Activated CD4-positive, CD25-positive, alpha-beta regulatory T cell (primary cell): Measurements from ENCODE around the gene FAM149A.
A peak's percentile ranks its signal among the peaks of the same experiment; 100 is the strongest.

Source experiments
- DNase-seq, 4 experiments: peaks; one replicate each; lab custom pipeline; 2025; lab: John Stamatoyannopoulos, UW

The FAM149A gene

DNA sequence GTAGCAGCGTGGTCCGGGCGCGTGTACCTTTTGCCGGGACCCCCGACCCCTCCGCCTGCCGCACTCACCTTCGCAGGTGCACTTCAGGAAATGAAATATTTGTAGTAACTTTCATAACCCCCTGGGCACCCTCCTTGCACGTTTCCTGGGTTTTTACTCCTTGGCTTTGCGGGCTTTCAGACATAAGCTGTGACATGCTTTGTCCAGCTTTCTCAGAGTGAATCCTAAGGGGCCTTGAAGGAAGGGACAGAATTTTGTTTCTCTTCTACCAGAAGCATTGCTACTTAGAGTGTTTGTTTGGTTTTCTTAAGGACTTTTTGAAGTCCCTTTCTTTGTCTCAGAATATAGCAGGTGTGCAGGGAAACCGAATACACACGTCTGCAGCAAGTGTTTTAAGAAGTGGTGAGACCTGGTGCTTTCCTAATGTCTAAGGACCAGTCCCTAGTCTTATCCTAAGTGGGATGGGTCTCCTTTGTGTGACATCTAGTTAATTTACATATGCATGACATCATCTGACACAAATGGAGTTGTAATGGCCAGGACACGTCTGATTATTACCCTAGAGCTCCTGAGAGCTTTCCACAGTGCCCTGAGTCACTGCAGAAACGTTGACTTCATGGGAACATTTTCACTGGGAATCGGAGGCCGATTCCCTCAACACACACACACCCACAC, 1.3 kb downstream of the FAM149A start:
- DNase-seq = no peak

GRCh38 chr4:186107947-186108346, 3.4 kb downstream of the FAM149A start:
- DNase-seq = no peak

GRCh38 chr4:186108391-186108790, 3.9 kb downstream of the FAM149A start:
- DNase-seq = no peak

DNA sequence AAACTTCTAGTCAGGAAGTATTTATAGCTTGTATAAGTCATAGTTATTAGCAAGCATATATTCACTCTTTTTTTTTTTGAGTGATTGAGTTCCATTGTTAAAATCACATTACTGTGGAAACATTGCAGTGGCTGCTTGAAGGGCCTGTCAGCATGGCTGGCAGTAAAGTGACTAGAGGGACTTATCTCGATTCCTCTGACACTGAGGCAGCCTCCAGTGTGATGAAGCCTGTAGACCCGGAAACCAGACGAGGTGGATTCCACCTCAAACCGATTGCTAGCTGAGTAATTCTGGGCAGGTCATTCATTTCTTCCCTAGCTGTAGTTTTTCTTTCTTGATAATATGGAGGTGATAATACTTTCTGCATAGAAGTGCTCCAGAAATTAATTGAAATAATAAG, 4.7 kb downstream of the FAM149A start:
- no peak for DNase-seq

GRCh38 chr4:186116697-186117096, 12.2 kb downstream of the FAM149A start:
- no peak for DNase-seq

DNA sequence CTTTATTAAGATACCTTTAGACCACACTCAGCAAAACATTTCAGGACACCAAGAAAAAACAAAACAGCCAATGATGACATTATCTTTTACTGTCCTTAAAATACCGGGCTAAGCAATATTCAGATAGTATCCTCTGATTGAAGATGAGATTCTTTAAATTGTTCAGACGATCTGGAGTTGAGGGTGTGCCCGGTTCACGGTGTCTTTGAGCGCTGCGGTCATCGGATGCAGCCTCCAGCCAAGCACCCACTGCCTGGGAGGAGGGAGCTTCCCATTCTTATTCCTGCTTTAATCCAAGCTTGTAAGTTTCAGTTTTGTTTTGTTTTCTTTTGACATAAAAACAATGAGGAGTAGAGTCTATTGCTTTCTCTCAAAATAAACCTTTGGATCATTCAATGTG, 14.1 kb downstream of the FAM149A start:
- DNase-seq = no peak

GRCh38 chr4:186121057-186121456, 16.6 kb downstream of the FAM149A start:
- no peak for DNase-seq

- DNase-seq = no peak
Observed at GRCh38 chr4:186128842-186129241, 24.3 kb downstream of the FAM149A start.

- DNase-seq = no peak
Observed at GRCh38 chr4:186131935-186132334, 27.4 kb downstream of the FAM149A start.

- DNase-seq = no peak
Observed at GRCh38 chr4:186132577-186133242, 28.2 kb downstream of the FAM149A start.

DNA sequence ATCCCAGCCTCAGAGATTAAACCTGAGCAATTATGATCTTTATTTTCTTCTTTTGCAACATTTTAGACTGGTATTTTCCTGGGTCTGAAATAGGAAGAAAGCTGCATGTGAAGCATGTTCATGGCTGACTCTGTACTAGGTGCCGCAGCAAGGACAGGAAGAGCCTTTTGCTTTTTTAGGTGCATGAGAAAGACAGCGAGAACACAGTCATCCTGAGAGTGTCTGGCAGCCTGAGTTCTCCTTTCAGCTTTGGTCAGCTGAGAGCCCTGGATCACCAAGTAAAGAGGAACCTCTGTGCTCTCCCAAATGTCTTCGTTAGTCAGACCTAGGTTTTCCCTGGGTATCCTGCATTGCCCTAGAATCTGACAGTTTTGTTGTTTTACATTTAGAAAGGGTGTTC, 29.8 kb downstream of the FAM149A start:
- DNase-seq = no peak

DNA sequence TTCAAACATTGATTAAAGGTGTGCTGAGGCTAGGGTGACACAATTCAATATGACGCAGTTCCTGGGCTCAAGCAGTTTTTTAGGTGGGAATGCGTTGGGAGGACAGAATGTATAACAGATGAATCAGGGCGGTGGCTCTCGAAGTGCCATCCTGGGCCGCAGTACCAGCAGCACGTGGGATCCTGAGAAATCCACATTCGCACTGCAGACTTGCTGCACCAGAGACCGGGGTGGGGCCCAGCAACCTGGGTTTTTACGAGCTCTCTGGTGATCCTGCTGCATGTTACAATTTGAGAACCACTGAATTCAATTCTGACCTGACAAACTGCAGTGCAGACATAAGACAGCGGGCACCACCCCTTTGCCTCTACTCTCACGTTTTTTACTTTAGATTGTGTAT, 30.4 kb downstream of the FAM149A start:
- no peak for DNase-seq

GRCh38 chr4:186137196-186137794, 32.8 kb downstream of the FAM149A start:
- DNase-seq = no peak

GRCh38 chr4:186144198-186144945, 39.9 kb downstream of the FAM149A start:
- peak in 1 of 4 experiments; percentile 1 for DNase-seq

- DNase-seq = no peak
Observed at GRCh38 chr4:186144946-186145569, 40.6 kb downstream of the FAM149A start.

DNA sequence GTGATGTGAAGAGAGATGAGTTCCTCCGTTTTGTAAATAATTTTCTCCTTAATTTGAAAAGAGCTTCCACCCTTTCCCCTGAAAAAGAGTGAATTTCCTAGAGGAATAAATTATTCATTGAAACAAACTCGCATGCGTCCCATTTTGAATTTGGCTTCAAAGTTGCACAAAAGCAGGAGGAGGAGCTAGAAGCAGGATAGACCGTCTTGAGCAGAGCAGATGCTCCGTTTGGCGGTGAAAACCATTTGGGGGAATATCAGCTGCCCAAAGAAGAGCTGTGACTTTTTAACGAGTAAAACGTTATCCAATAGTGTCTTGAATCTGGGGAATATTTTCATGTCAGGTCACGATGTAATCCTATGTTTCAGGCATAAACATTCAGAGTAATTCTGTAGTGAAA, 42.0 kb downstream of the FAM149A start:
- DNase-seq = no peak

- no peak for DNase-seq
Observed at GRCh38 chr4:186148336-186148975, 44.0 kb downstream of the FAM149A start.

DNA sequence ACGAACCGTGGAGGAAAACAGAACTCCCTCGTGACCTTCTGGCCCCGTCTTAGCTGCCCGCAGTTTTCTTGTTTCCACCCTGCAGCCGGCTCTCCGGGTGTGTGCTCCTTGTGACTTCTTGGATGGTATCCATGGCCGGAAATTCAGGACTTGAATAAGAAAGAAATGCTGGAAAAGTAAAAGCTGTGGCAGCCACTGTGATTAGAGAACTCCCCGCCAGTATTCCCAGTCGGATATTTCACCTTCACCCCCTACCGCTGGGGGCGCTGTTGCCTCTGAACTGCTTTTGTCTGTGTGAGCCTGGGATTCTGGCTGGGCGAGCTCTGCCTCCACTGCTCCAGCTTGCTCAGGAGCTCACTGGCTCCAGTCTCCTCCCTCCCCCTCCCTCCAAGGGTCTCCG, 45.4 kb downstream of the FAM149A start:
- no peak for DNase-seq

- DNase-seq = no peak
Observed at GRCh38 chr4:186150926-186151325, 46.4 kb downstream of the FAM149A start.

DNA sequence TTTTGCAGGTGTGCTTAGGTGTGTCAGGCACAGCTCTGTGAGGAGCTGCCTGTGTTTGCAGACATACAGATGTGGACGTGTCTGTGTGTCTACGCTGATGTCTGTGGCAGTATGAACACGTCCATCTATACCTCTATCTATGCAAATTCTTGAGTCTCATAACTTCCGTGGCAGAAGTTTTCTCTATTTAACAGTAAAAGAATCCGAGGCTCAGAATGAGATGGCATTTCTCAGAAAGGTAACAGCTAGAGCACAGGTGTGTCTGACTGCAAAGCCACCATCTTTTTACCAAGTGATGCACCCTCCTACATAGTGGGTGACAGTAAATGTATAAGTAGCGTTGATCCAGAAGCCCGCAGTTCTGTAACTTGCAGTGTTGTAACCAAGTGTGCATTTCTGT, 47.0 kb downstream of the FAM149A start:
- DNase-seq = no peak

GRCh38 chr4:186158021-186158813, 53.7 kb downstream of the FAM149A start:
- DNase-seq = no peak
